HEK293 (cell line): ENCODE data around the gene PAX7.
"Not testable (repeated sequence)": the region's sequence is repeated elsewhere in the genome, so short reads cannot be mapped to it uniquely, and the experiment has no call there.

Experiments
- CTCF ChIA-PET: fragments of 350-600 bp; formaldehyde crosslinking; extraction: SDS; loops from one replicate; lab custom pipeline; 2021; ENCODE audit warnings: antibody characterized with exemption; lab: Yijun Ruan, JAX
- POLR2A ChIA-PET: fragments of 300-600 bp; formaldehyde crosslinking; extraction: SDS; loops from one replicate; lab custom pipeline; 2020; ENCODE audit warnings: antibody characterized with exemption, inconsistent platforms; lab: Yijun Ruan, JAX
- H3K27ac ChIP-seq: fragments of 200-500 bp; sonication (Bioruptor generic); 2 replicates; pipeline ENCODE4 v1.5.1; 2014; ENCODE audit warnings: low read depth, low read length, control low read depth, inconsistent platforms; ENCODE audit errors: extremely low read depth
- H3K36me3 ChIP-seq, 2 experiments: fragments of 200-500 bp in 1 of 2; sonication (Bioruptor generic) in 1 of 2; 1 replicate in 1 of 2; 2 replicates in 1 of 2; pipeline ENCODE4 v1.5.1; 2014 to 2017; ENCODE audit warnings: inconsistent platforms in 2 of 2, low read length in 2 of 2; ENCODE audit not compliant: control insufficient read depth in 2 of 2, insufficient read depth in 1 of 2
- H3K4me1 ChIP-seq: fragments of 200-500 bp; sonication (Bioruptor generic); 2 replicates; pipeline ENCODE4 v1.5.1; 2014; ENCODE audit warnings: mild to moderate bottlenecking, low read length, inconsistent platforms; ENCODE audit not compliant: control insufficient read depth, insufficient read depth
- H3K4me3 ChIP-seq: 2 replicates; pipeline ENCODE4 v1.5.1; 2011; ENCODE audit warnings: low read depth, mild to moderate bottlenecking, control low read depth, low read length, moderate library complexity
- H3K9me3 ChIP-seq: fragments of 200-500 bp; sonication (Bioruptor generic); 2 replicates; pipeline ENCODE4 v1.5.1; 2014; ENCODE audit warnings: low read depth, low read length, inconsistent platforms; ENCODE audit not compliant: control insufficient read depth, insufficient read depth
- BCL11B ChIP-seq: fragments of 450-650 bp; formaldehyde crosslinking; IDR thresholded peaks from 2 replicates; pipeline ENCODE4 v1.5.1; 2016; ENCODE audit warnings: low read depth, missing biosample characterization, missing genetic modification characterization
- TSHZ1 ChIP-seq: fragments of 450-650 bp; formaldehyde crosslinking; IDR thresholded peaks from 2 replicates; pipeline ENCODE4 v1.5.1; 2016; ENCODE audit warnings: missing biosample characterization, missing genetic modification characterization, borderline replicate concordance
- YY1 ChIP-seq: fragments of 450-650 bp; formaldehyde crosslinking; IDR thresholded peaks from 2 replicates; pipeline ENCODE4 v1.5.1; 2018; ENCODE audit warnings: missing biosample characterization, missing genetic modification characterization
- ZBTB17 ChIP-seq: fragments of 450-650 bp; formaldehyde crosslinking; IDR thresholded peaks from 2 replicates; pipeline ENCODE4 v1.5.1; 2016; ENCODE audit warnings: missing biosample characterization, missing genetic modification characterization
- ZBTB20 ChIP-seq: fragments of 450-650 bp; formaldehyde crosslinking; IDR thresholded peaks from 2 replicates; pipeline ENCODE4 v1.5.1; 2016; ENCODE audit warnings: missing biosample characterization, missing genetic modification characterization
- ZBTB48 ChIP-seq: fragments of 450-650 bp; formaldehyde crosslinking; IDR thresholded peaks from 2 replicates; pipeline ENCODE4 v1.5.1; 2016; ENCODE audit warnings: missing biosample characterization, missing genetic modification characterization
- ZNF140 ChIP-seq: fragments of 450-650 bp; formaldehyde crosslinking; IDR thresholded peaks from 2 replicates; pipeline ENCODE4 v1.5.1; 2016; ENCODE audit warnings: missing biosample characterization, missing genetic modification characterization
- ZNF155 ChIP-seq: fragments of 450-650 bp; formaldehyde crosslinking; IDR thresholded peaks from 2 replicates; pipeline ENCODE4 v1.5.1; 2016; ENCODE audit warnings: missing biosample characterization, missing genetic modification characterization
- ZNF157 ChIP-seq: fragments of 450-650 bp; formaldehyde crosslinking; IDR thresholded peaks from 2 replicates; pipeline ENCODE4 v1.5.1; 2016; ENCODE audit warnings: missing biosample characterization, missing genetic modification characterization
- ZNF214 ChIP-seq: fragments of 450-650 bp; formaldehyde crosslinking; IDR thresholded peaks from 2 replicates; pipeline ENCODE4 v1.5.1; 2017; ENCODE audit warnings: missing biosample characterization, mild to moderate bottlenecking, missing genetic modification characterization, borderline replicate concordance
- ZNF223 ChIP-seq: fragments of 450-650 bp; formaldehyde crosslinking; IDR thresholded peaks from 2 replicates; pipeline ENCODE4 v1.5.1; 2016; ENCODE audit warnings: missing biosample characterization, missing genetic modification characterization
- ZNF239 ChIP-seq: fragments of 450-650 bp; formaldehyde crosslinking; IDR thresholded peaks from 2 replicates; pipeline ENCODE4 v1.5.1; 2016; ENCODE audit warnings: missing biosample characterization, missing genetic modification characterization
- ZNF266 ChIP-seq: fragments of 450-650 bp; formaldehyde crosslinking; IDR thresholded peaks from 2 replicates; pipeline ENCODE4 v1.5.1; 2016; ENCODE audit warnings: missing biosample characterization, missing genetic modification characterization, low read depth
- ZNF366 ChIP-seq: fragments of 450-650 bp; formaldehyde crosslinking; conservative IDR thresholded peaks from 2 replicates; pipeline ENCODE4 v1.5.1; 2016; ENCODE audit warnings: missing biosample characterization, missing genetic modification characterization
- ZNF398 ChIP-seq: fragments of 450-650 bp; formaldehyde crosslinking; IDR thresholded peaks from 2 replicates; pipeline ENCODE4 v1.5.1; 2017; ENCODE audit warnings: missing biosample characterization, missing genetic modification characterization
- ZNF514 ChIP-seq: fragments of 450-650 bp; formaldehyde crosslinking; IDR thresholded peaks from 2 replicates; pipeline ENCODE4 v1.5.1; 2016; ENCODE audit warnings: missing biosample characterization, missing genetic modification characterization
- ZNF521 ChIP-seq: fragments of 450-650 bp; formaldehyde crosslinking; IDR thresholded peaks from 2 replicates; pipeline ENCODE4 v1.5.1; 2017; ENCODE audit warnings: missing biosample characterization, mild to moderate bottlenecking, missing genetic modification characterization
- ZNF596 ChIP-seq: fragments of 450-650 bp; IDR thresholded peaks from 2 replicates; pipeline ENCODE4 v1.5.0; 2018; ENCODE audit warnings: missing biosample characterization, mild to moderate bottlenecking, missing genetic modification characterization, moderate library complexity
- ZNF600 ChIP-seq: fragments of 450-650 bp; formaldehyde crosslinking; IDR thresholded peaks from 2 replicates; pipeline ENCODE4 v1.5.1; 2016; ENCODE audit warnings: missing biosample characterization, missing genetic modification characterization
- ZNF621 ChIP-seq: fragments of 450-650 bp; formaldehyde crosslinking; IDR thresholded peaks from 2 replicates; pipeline ENCODE4 v1.5.1; 2017; ENCODE audit warnings: missing biosample characterization, missing genetic modification characterization
- ZNF645 ChIP-seq: fragments of 450-650 bp; formaldehyde crosslinking; IDR thresholded peaks from 2 replicates; pipeline ENCODE4; 2016; ENCODE audit warnings: missing biosample characterization, missing genetic modification characterization
- ZNF701 ChIP-seq: fragments of 450-650 bp; formaldehyde crosslinking; IDR thresholded peaks from 2 replicates; pipeline ENCODE4 v1.5.1; 2016; ENCODE audit warnings: missing biosample characterization, missing genetic modification characterization
- ZNF776 ChIP-seq: fragments of 450-650 bp; formaldehyde crosslinking; IDR thresholded peaks from 2 replicates; pipeline ENCODE4 v1.5.0; 2017; ENCODE audit warnings: missing biosample characterization, missing genetic modification characterization, borderline replicate concordance
- TF ChIP-seq, protein P1 (sequence below): sonication (generic); formaldehyde crosslinking; IDR thresholded peaks from 2 replicates; pipeline ENCODE4 v1.8.1; 2022; ENCODE audit warnings: mild to moderate bottlenecking, moderate library complexity, missing genetic modification reagents

The PAX7 gene

GRCh38 chr1:18743233-18743632 is 112.6 kb downstream of the PAX7 start (continued):
- TF ChIP-seq, protein P1, sequence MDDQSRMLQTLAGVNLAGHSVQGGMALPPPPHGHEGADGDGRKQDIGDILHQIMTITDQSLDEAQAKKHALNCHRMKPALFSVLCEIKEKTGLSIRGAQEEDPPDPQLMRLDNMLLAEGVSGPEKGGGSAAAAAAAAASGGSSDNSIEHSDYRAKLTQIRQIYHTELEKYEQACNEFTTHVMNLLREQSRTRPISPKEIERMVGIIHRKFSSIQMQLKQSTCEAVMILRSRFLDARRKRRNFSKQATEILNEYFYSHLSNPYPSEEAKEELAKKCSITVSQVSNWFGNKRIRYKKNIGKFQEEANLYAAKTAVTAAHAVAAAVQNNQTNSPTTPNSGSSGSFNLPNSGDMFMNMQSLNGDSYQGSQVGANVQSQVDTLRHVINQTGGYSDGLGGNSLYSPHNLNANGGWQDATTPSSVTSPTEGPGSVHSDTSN (CRISPR knock-in tag): no peak
- TF ChIP-seq BCL11B: no peak
- TF ChIP-seq ZNF214 (tag by site-specific recombination): no peak
- no peak for TF ChIP-seq YY1 (tag by site-specific recombination)

GRCh38 chr1:18744381-18744780 is 113.7 kb downstream of the PAX7 start:
- POLR2A ChIA-PET, H3K9me3 ChIP-seq, H3K4me3 ChIP-seq, H3K27ac ChIP-seq, H3K36me3 ChIP-seq, H3K4me1 ChIP-seq: not testable (repeated sequence)
- CTCF ChIA-PET: interaction anchor here (0.6 kb wide), 2 partner anchors 157 to 943 kb away, joined by 3 to 4 read pairs; no protein-coding TSS in a partner anchor
- TF ChIP-seq ZNF366 (tag by site-specific recombination) (peak; percentile 98), ZBTB17 (peak; percentile 93)

DNA sequence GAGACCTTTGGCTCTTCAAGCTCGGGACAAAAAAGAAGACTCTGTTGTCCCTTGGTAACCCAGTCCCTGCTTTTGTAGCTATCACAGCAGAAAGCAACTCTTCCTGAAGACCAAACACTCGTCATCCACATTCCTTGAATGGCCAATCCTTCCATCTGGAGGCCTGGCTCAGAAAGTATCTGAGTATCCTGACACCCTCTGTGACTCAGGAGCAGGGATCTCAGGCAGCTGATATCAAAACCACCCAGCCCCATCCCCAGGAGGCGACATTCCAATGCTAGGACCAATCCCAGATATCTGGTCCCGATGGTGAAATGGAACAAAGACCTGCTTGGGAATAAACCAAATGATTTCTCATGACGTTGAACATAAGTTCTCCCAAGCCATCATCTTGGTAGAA is 116.3 kb downstream of the PAX7 start:
- Histone ChIP-seq H3K27ac (no peak overlapping the region), H3K4me3 (no peak overlapping the region), H3K36me3 (no peaks in the 10 kb centered on the region), H3K9me3 (no peaks in the 10 kb centered on the region), H3K4me1 (no peaks in the 10 kb centered on the region)
- TF ChIP-seq ZNF266 (tag by site-specific recombination) (no peak), ZNF596 (tag by site-specific recombination) (no peak)
- POLR2A ChIA-PET: no interaction called here
- CTCF ChIA-PET: interaction anchor here (0.6 to 0.7 kb wide), 2 partner anchors 150 to 465 kb away, joined by 4 read pairs; no protein-coding TSS in a partner anchor

DNA sequence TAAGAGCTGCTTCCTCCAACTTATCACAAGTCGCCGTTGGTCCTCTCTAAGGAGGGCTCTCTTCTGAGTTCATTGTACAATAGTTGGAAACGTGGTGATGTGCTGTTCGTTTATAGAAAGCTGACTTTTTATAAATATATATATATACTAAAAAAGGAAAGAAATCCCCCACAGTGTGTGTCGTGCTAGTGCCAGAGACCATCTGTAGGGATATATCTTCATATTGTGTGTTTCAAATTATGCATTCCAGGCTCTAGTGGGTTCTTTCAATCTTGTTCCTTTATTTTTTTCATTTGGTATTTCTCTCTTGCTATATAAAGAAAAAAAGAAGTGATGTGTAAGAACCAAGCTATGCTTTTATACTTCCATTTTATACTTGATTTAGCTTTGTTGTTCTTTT is 117.0 kb downstream of the PAX7 start:
- ChIA-PET CTCF (interaction anchor here (0.6 to 0.7 kb wide), 4 partner anchors 12 to 466 kb away, joined by 3 to 4 read pairs (median 4); no protein-coding TSS in a partner anchor), POLR2A (no interaction called here)
- no peaks in the 10 kb centered on the region for H3K4me1 ChIP-seq
- no peak overlapping the region for H3K4me3 ChIP-seq
- H3K9me3 ChIP-seq: no peaks in the 10 kb centered on the region
- H3K36me3 ChIP-seq: no peaks in the 10 kb centered on the region
- H3K27ac ChIP-seq: no peak overlapping the region
- TF ChIP-seq ZBTB20 (tag by site-specific recombination) (no peak), ZNF645 (tag by site-specific recombination) (no peak), ZNF223 (tag by site-specific recombination) (no peak), ZNF621 (tag by site-specific recombination) (no peak), ZNF776 (tag by site-specific recombination) (no peak), ZNF600 (tag by site-specific recombination) (no peak), ZBTB48 (tag by site-specific recombination) (no peak), ZNF521 (tag by site-specific recombination) (no peak), ZNF266 (tag by site-specific recombination) (no peak), TSHZ1 (tag by site-specific recombination) (no peak), ZNF398 (tag by site-specific recombination) (no peak), ZNF239 (tag by site-specific recombination) (no peak), ZNF140 (no peak), ZNF514 (tag by site-specific recombination) (no peak), ZNF157 (no peak), ZNF701 (tag by site-specific recombination) (no peak), ZNF155 (tag by site-specific recombination) (no peak)
